ENCODE data around the gene BABAM1. TPM values are rescaled to one million over a fixed set of nuclear protein-coding genes. Genes with fewer than 3 reads are reported as not detected.

Gene BABAM1
- total and polyA plus RNA-seq, 9 of the 15 experiments (the other 6 are each of a cell fraction or from before 2014, with no cell fraction given), result 14.7 to 160 (median 113) TPM

DNA sequence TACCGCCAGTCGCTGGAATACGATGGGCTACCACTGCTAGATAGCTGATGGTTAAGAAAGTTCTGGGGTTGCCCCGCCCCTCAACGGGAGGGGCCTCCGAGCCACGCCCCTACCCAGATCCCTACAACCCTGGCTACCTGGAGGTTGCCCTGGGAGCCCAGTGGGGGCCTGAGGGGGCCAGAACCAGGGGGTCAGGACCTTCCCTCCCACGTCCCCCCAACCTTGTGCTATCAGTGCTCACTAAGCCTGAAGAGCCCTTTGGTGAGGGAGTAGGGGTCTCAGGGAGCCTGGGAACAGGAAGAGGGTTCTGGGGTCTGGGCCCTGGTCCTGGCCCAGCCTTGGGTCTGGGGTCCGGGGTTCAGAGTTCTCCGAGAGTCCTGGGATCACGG, 32.3 kb upstream of the BABAM1 start (continued):
- TF ChIP-seq EP400 (IDR thresholded peaks at IDR 0.05) (no peak), FOXA1 (IDR thresholded peaks at IDR 0.05; ENCODE audit: borderline replicate concordance) (no peak), ZNF174 (CRISPR knock-in tag; IDR thresholded peaks at IDR 0.05) (no peak), HLTF (IDR thresholded peaks at IDR 0.05) (no peak), WHSC1 (IDR thresholded peaks at IDR 0.05; ENCODE audit: low read length) (no peak), DDX20 (tag; IDR thresholded peaks at IDR 0.05; ENCODE audit: low read depth) (no peak), DIDO1 (tag; IDR thresholded peaks at IDR 0.05; ENCODE audit: low read depth) (no peak), NFYB (IDR thresholded peaks at IDR 0.05; ENCODE audit: extremely low read depth, insufficient read length) (no peak), ELF2 (CRISPR knock-in tag; IDR thresholded peaks at IDR 0.05) (no peak), ZNF507 (tag; conservative IDR thresholded peaks at IDR 0.05) (no peak), SMARCC2 (IDR thresholded peaks at IDR 0.05; ENCODE audit: low read depth) (no peak), POLR2AphosphoS5 (IDR thresholded peaks at IDR 0.05; ENCODE audit: control insufficient read depth, insufficient read depth, low read depth, low read length) (peak; percentile 38), POLR2B (IDR thresholded peaks at IDR 0.05; ENCODE audit: low read depth, partially characterized antibody) (peak; percentile 55), PHF21A (IDR thresholded peaks at IDR 0.05; ENCODE audit: borderline replicate concordance, low read depth) (no peak), POLR2AphosphoS2 (IDR thresholded peaks at IDR 0.05; ENCODE audit: low read length) (no peak)
- TF ChIP-seq, protein P1, sequence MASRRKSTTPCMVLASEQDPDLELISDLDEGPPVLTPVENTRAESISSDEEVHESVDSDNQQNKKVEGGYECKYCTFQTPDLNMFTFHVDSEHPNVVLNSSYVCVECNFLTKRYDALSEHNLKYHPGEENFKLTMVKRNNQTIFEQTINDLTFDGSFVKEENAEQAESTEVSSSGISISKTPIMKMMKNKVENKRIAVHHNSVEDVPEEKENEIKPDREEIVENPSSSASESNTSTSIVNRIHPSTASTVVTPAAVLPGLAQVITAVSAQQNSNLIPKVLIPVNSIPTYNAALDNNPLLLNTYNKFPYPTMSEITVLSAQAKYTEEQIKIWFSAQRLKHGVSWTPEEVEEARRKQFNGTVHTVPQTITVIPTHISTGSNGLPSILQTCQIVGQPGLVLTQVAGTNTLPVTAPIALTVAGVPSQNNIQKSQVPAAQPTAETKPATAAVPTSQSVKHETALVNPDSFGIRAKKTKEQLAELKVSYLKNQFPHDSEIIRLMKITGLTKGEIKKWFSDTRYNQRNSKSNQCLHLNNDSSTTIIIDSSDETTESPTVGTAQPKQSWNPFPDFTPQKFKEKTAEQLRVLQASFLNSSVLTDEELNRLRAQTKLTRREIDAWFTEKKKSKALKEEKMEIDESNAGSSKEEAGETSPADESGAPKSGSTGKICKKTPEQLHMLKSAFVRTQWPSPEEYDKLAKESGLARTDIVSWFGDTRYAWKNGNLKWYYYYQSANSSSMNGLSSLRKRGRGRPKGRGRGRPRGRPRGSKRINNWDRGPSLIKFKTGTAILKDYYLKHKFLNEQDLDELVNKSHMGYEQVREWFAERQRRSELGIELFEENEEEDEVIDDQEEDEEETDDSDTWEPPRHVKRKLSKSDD (conservative IDR thresholded peaks at IDR 0.05; ENCODE audit: low read length), result no peak
- TF ChIP-seq, protein P2, sequence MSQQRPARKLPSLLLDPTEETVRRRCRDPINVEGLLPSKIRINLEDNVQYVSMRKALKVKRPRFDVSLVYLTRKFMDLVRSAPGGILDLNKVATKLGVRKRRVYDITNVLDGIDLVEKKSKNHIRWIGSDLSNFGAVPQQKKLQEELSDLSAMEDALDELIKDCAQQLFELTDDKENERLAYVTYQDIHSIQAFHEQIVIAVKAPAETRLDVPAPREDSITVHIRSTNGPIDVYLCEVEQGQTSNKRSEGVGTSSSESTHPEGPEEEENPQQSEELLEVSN (IDR thresholded peaks at IDR 0.05; ENCODE audit: borderline replicate concordance in 1 of 2, extremely low read depth in 1 of 2, insufficient read depth in 1 of 2, insufficient read length in 1 of 2, low read depth in 1 of 2, low read length in 1 of 2, poor library complexity in 1 of 2, severe bottlenecking in 1 of 2), result no peak
- TF ChIP-seq, protein P3, sequence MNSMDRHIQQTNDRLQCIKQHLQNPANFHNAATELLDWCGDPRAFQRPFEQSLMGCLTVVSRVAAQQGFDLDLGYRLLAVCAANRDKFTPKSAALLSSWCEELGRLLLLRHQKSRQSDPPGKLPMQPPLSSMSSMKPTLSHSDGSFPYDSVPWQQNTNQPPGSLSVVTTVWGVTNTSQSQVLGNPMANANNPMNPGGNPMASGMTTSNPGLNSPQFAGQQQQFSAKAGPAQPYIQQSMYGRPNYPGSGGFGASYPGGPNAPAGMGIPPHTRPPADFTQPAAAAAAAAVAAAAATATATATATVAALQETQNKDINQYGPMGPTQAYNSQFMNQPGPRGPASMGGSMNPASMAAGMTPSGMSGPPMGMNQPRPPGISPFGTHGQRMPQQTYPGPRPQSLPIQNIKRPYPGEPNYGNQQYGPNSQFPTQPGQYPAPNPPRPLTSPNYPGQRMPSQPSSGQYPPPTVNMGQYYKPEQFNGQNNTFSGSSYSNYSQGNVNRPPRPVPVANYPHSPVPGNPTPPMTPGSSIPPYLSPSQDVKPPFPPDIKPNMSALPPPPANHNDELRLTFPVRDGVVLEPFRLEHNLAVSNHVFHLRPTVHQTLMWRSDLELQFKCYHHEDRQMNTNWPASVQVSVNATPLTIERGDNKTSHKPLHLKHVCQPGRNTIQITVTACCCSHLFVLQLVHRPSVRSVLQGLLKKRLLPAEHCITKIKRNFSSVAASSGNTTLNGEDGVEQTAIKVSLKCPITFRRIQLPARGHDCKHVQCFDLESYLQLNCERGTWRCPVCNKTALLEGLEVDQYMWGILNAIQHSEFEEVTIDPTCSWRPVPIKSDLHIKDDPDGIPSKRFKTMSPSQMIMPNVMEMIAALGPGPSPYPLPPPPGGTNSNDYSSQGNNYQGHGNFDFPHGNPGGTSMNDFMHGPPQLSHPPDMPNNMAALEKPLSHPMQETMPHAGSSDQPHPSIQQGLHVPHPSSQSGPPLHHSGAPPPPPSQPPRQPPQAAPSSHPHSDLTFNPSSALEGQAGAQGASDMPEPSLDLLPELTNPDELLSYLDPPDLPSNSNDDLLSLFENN (IDR thresholded peaks at IDR 0.05; ENCODE audit: low read depth in 2 of 2, low read length in 2 of 2), result no peak
- TF ChIP-seq, protein P4, sequence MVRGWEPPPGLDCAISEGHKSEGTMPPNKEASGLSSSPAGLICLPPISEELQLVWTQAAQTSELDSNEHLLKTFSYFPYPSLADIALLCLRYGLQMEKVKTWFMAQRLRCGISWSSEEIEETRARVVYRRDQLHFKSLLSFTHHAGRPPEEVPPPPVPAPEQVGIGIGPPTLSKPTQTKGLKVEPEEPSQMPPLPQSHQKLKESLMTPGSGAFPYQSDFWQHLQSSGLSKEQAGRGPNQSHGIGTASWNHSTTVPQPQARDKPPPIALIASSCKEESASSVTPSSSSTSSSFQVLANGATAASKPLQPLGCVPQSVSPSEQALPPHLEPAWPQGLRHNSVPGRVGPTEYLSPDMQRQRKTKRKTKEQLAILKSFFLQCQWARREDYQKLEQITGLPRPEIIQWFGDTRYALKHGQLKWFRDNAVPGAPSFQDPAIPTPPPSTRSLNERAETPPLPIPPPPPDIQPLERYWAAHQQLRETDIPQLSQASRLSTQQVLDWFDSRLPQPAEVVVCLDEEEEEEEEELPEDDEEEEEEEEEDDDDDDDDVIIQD (CRISPR knock-in tag; IDR thresholded peaks at IDR 0.05), result no peak
- TF ChIP-seq, protein P5, sequence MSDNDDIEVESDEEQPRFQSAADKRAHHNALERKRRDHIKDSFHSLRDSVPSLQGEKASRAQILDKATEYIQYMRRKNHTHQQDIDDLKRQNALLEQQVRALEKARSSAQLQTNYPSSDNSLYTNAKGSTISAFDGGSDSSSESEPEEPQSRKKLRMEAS (CRISPR knock-in tag; IDR thresholded peaks at IDR 0.05), result no peak

Measured in K562 (cell line).